Motor neuron (in vitro differentiated cells): ENCODE data around the gene UTP14C. TPM values are rescaled to one million over a fixed set of nuclear protein-coding genes. Genes with fewer than 3 reads are reported as not detected.
A peak's percentile ranks its signal among the peaks of the same experiment; 100 is the strongest.
"Not testable (repeated sequence)": the region's sequence is repeated elsewhere in the genome, so short reads cannot be mapped to it uniquely, and the experiment has no call there.

Source experiments
- ATAC-seq, 8 experiments: fragments of 200-7000 bp; cut with Tn5 transposase; replicated peaks in 6 of 8; 2 replicates each; pipeline ENCODE4 v1.8.0; 2021; ENCODE audit warnings: mild to moderate bottlenecking in 8 of 8, moderate library complexity in 8 of 8
- H3K27ac ChIP-seq, 2 donors: fragments of 250-450 bp; sonication (Bioruptor Pico); 2 replicates each; pipeline ENCODE4 v1.9.0; 2021; ENCODE audit warnings: antibody characterized with exemption in 2 of 2, mild to moderate bottlenecking in 2 of 2, moderate library complexity in 1 of 2
- H3K4me1 ChIP-seq, 2 donors: fragments of 250-450 bp; sonication (Bioruptor Pico); replicated peaks in 1 of 2; 2 replicates each; pipeline ENCODE4 v1.6.1; 2021; ENCODE audit warnings: antibody characterized with exemption in 2 of 2, mild to moderate bottlenecking in 2 of 2, moderate library complexity in 1 of 2
- H3K4me3 ChIP-seq, 5 donors: fragments of 250-450 bp; sonication (Bioruptor Pico); 2 replicates each; pipeline ENCODE4 v1.9.0; 2021; ENCODE audit warnings: antibody characterized with exemption in 5 of 5, mild to moderate bottlenecking in 5 of 5, moderate library complexity in 4 of 5
- WGBS, 10 experiments: fragments of 450-650 bp; shearing (Covaris generic); methylation state at CpG; one replicate each; pipeline ENCODE4 v1.0.0; 2022; 5-methylcytosine and 5-hydroxymethylcytosine counted together
- in situ Hi-C, 9 experiments: fragments of 400-800 bp; cut with MboI; loops; one replicate each; pipeline ENCODE4 v1.15.0; 2021; ENCODE audit warnings: low sequenced_read_pairs in 9 of 9, low pct_unique_long_range_greater_than_20kb in 2 of 9; ENCODE audit not compliant: unreplicated experiment in 9 of 9
- total RNA-seq, 8 experiments: library from RNA; unstranded; fragments of 300-600 nt; gene quantifications; 2 replicates each; pipeline versions ENCODE4 v1.2.3 to v1.2.4, GENCODE V29; 2022

The UTP14C gene
- total RNA-seq, 8 experiments from 2014 or later = 14.2 to 23.5 (median 16.0) TPM

DNA sequence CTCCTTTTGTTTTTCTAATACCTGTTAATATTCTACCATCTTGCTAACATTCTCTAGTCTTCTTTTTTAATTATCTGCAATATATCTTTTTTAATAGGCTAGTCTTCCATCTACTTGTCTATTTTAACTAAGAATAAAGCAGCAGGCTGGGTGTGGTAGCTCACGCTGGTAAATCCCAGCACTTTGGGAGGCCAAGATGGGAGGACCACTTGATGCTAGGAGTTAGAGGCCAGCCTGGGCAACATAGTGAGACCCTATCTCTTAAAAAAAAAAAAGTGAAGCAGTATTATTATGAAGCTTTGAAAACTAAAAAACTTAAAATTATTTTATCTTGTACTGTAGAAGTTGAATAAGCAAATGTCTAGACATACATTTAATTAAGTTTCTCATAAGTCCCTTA lies 3.3 kb downstream of the UTP14C start:
- Histone ChIP-seq H3K4me1 (no peaks in the 10 kb centered on the region), H3K4me3 (no peak overlapping the region), H3K27ac (no peak overlapping the region)
- ATAC-seq = no peak
- WGBS, 10 experiments = 57 to 100% (median 100%) methylated on average over 1 of the region's 1 CpG; no CpG with 5 or more reads in 2 of the 10 experiments
- in situ Hi-C loops = no loop called here

DNA sequence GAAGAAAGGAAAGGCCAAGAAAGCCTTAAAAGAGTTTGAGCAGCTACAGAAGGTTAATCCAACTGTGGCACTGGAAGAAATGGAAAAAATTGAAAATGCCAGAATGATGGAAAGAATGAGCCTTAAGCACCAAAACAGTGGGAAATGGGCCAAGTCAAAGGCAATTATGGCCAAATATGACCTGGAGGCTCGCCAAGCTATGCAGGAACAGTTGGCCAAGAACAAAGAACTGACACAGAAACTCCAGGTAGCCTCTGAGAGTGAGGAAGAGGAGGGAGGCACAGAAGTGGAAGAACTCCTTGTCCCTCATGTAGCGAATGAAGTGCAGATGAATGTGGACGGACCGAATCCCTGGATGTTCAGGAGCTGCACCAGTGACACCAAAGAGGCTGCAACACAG lies 5.1 kb downstream of the UTP14C start:
- in situ Hi-C loops = no loop called here
- no peak for ATAC-seq
- Histone ChIP-seq H3K4me1 (no peaks in the 10 kb centered on the region), H3K4me3 (no peak overlapping the region), H3K27ac (no peak overlapping the region)
- 83 to 100% (median 92%) methylated on average over 1 to 4 of the region's 4 CpGs; no CpG with 5 or more reads in 1 of the 10 experiments for WGBS, 10 experiments

DNA sequence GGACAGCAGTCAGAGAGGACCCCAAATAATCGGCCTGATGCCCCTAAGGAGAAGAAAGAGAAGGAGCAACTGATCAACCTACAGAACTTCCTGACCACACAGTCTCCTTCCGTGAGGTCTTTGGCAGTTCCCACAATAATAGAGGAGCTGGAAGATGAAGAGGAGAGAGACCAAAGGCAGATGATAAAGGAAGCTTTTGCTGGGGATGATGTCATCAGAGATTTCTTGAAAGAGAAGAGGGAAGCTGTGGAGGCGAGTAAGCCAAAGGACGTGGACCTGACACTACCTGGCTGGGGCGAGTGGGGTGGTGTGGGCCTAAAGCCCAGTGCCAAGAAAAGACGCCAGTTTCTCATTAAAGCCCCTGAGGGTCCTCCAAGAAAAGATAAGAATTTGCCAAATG lies 5.9 kb downstream of the UTP14C start:
- H3K4me3 ChIP-seq, H3K27ac ChIP-seq, ATAC-seq, in situ Hi-C loops, H3K4me1 ChIP-seq: not testable (repeated sequence)
- WGBS, 10 experiments = 90 to 100% (median 95%) methylated on average over 1 to 3 of the region's 6 CpGs; no CpG with 5 or more reads in 5 of the 10 experiments

DNA sequence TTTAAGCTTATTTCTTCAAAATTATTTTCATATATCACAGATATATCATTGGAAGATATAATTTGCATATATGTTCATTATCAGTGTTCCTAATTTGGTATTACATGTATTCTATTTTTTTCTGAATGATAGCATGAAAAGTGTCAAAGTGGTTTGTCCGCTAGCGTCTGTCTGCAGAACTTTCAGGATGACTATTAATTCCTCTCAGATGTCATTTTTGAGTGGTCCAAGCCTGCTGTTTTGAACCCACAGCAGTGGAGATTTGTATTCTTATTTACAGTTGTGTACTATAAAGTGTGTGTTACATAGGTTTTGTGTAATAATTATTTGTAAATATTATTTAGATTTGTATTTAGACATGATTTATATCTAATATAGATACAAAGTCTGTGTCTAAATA lies 8.5 kb downstream of the UTP14C start:
- in situ Hi-C loops = no loop called here
- 78 to 100% (median 97%) methylated on average over 1 to 2 of the region's 2 CpGs; no CpG with 5 or more reads in 2 of the 10 experiments for WGBS, 10 experiments
- Histone ChIP-seq H3K27ac (no peak overlapping the region), H3K4me3 (no peak overlapping the region), H3K4me1 (no peaks in the 10 kb centered on the region)
- ATAC-seq = no peak

DNA sequence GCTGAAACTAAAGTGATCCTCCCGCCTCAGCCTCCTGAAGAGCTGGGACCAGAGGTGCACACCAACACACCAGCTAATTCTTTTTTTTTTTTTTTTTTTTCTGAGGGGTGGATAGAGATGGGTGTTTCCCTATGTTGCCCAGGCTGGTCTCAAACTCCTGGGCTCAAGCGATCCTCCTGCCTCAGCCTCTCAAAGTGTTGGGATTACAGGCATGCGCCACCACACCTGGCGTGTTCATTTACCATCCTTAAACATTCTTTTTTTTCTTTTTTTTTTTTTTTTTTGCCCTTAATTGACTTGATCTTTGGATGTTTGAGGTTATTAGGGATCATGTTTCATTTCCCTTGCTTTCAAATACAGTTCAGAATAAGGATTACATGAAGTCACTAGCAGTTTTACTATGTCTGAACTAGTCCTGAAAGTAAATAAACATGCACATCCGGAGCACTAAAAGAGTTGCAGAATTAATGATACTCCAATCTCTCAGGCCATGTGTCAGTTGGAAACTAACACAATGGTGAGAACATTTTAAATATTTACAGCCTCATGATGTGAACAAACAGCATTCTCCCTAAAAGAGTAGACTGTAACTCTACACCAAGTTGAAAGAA lies 10.2 kb downstream of the UTP14C start:
- in situ Hi-C loops = no loop called here
- WGBS, 10 experiments = 73 to 100% (median 98%) methylated on average over 1 to 5 of the region's 5 CpGs

DNA sequence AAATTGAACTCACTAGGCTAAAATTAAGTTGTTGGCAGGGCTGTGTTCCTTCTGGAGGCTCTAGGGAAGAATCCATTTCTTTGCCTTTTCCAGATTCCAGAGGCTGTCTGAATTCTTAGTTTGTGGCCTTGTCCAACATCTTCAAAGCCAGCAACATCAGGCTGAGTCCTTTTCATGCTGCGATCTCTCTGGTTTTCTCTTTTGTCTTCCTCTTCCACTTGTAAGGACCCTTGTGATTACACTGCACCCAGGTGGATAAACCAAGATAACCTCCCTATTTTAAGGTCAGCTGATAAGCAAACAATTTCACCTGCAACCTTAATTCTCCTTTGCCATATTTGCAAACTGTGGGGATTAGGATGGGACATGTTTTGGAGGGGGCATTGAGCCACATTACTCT lies 11.5 kb downstream of the UTP14C start:
- H3K27ac ChIP-seq = no peak overlapping the region
- in situ Hi-C loops = no loop called here
- H3K4me3 ChIP-seq = no peak overlapping the region
- no peak for ATAC-seq
- 67 to 100% (median 82%) methylated on average over 1 of the region's 1 CpG; no CpG with 5 or more reads in 2 of the 10 experiments for WGBS, 10 experiments
- H3K4me1 ChIP-seq = no peaks in the 10 kb centered on the region

More for the DNA sequence above, 10.2 kb downstream of the UTP14C start:
- ATAC-seq = no peak
- Histone ChIP-seq H3K27ac (no peak overlapping the region), H3K4me1 (no peaks in the 10 kb centered on the region), H3K4me3 (no peak overlapping the region)

DNA sequence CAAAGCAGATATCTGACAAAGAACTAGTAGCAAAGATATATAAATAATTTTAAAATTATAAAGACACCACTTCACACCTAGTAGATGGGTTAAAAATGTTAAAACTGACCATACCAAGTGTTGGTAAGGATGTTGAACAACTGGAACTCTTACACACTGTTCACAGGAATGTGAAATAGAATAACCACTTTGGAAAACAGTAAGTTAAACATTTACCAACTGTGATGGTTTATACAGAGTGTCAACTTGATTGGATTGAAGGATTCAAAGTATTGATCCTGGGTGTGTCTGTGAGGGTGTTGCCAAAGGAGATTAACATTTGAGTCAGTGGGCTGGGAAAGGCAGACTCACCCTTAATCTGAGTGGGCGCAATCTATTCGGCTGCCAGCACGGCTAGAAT lies 19.2 kb downstream of the UTP14C start:
- in situ Hi-C loops = no loop called here
- ATAC-seq = no peak
- WGBS, 10 experiments = 79 to 100% (median 100%) methylated on average over 1 to 3 of the region's 3 CpGs; no CpG with 5 or more reads in 5 of the 10 experiments
- H3K4me1 ChIP-seq = no peaks in the 10 kb centered on the region
- no peak overlapping the region for H3K4me3 ChIP-seq
- H3K27ac ChIP-seq = no peak overlapping the region

DNA sequence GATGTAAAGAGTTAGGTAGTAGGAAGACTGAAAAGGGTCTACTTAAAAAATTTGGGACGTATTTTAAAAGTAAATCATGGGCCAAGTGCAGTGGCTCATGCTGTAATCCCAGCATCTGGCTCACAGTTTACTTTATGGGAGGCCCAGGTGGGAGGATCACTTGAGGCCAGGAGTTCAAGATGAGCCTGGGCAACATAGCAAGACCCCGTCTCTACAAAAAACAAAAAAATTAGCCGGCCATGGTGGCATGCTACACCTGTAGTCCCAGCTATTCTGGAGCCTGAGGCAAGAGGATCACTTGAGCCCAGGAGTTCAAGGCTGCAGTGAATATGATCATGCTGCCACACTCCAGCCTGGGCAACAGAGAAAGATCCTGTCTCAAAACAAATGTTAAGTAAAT lies 23.0 kb downstream of the UTP14C start:
- Histone ChIP-seq H3K4me3 (no peak overlapping the region), H3K27ac (no peak overlapping the region), H3K4me1 (no peaks in the 10 kb centered on the region)
- WGBS, 10 experiments = 38 to 100% (median 84%) methylated on average over 1 to 3 of the region's 3 CpGs; no CpG with 5 or more reads in 3 of the 10 experiments
- in situ Hi-C loops = no loop called here
- ATAC-seq = no peak

DNA sequence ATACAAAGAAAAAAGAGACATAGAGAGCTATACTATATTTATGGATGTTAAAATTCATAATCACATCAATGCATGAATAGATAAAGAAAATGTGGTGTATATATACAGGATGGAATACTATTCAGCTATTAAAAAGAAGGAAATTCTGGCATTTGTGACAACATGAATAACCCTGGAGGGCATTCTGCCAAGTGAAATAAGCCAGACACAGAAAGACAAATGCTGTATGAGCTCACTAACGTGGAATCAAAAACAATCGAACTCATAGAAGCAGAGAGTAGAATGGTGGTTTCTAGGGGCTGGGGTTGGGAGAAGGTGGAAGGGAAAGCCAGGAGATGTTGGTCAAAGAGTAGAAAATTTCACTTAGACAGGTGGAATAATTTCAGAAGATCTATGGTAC lies 24.0 kb downstream of the UTP14C start:
- ATAC-seq = no peak
- 19 to 100% (median 80%) methylated on average over 2 of the region's 2 CpGs; no CpG with 5 or more reads in 1 of the 10 experiments for WGBS, 10 experiments
- in situ Hi-C loops = no loop called here

DNA sequence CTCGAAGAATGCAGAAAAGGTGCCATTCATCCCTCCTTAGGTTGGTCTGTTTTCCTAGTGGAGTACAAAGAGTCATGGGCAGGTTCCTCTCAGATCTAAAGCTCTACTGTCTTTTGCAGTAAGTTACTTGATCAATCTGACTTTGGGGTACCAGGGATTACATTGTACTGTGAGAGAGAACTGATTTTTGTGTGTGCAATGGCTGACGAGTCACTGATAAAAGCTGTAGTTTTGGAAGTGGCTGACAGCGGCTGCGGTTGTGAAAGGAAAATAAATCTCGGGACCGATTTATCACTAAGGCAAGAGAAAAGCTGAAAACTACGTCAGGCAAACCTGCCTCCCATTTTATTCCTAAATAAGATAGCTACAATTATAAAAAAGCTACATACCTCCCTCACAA lies 26.9 kb downstream of the UTP14C start:
- WGBS, 10 experiments = 18 to 96% (median 83%) methylated on average over 1 to 7 of the region's 7 CpGs; no CpG with 5 or more reads in 1 of the 10 experiments
- H3K4me3 ChIP-seq = no peak overlapping the region
- in situ Hi-C loops = no loop called here
- H3K4me1 ChIP-seq = no peaks in the 10 kb centered on the region
- ATAC-seq = no peak
- H3K27ac ChIP-seq = no peak overlapping the region

More for the DNA sequence above, 24.0 kb downstream of the UTP14C start:
- Histone ChIP-seq H3K4me3 (no peak overlapping the region), H3K27ac (no peak overlapping the region), H3K4me1 (no peaks in the 10 kb centered on the region)

DNA sequence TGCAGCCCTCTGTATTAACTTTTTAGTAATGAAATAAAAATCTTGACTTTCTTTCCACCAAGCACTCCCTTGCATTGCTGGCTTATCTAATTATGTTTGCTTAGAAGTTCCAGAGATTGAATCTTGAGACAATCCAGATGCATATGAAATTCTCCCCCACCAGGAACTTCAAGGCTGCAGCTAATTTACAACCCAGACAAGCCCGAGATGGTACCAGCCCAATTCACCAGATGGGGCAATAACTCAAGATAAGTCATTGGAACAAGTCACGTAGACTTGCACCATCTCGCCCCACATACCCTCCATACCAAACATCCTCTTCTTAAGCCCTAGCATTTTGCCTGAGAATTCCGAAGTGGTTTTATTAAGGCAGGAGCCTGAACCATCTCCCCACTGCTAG lies 29.0 kb downstream of the UTP14C start:
- in situ Hi-C loops = no loop called here
- 0 to 100% (median 78%) methylated on average over 2 to 4 of the region's 4 CpGs; no CpG with 5 or more reads in 2 of the 10 experiments for WGBS, 10 experiments

DNA sequence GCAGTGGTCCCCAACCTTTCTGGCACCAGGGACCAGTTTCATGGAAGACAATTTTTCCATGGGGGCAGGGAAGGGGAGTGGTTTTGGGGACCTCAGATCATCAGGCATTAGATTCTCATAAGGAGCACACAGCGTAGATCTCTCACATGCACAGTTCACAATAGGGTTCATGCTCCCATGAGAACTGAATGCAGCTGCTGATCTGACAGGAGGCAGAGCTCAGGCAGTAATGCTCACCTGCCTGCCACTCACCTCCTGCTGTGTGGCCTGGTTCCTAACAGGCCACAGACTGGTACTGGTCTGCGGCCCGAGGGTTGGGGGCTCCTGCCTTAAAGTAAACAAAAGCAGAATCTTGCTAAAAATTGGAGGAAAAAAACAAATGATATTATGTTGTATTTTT lies 36.6 kb downstream of the UTP14C start:
- H3K4me3 ChIP-seq, in situ Hi-C loops, ATAC-seq, H3K27ac ChIP-seq, H3K4me1 ChIP-seq: not testable (repeated sequence)
- 17 to 100% (median 94%) methylated on average over 1 to 3 of the region's 3 CpGs; no CpG with 5 or more reads in 4 of the 10 experiments for WGBS, 10 experiments

More for the DNA sequence above, 29.0 kb downstream of the UTP14C start:
- Histone ChIP-seq H3K4me1 (no peaks in the 10 kb centered on the region), H3K27ac (no peak overlapping the region), H3K4me3 (no peak overlapping the region)
- peak in 1 of 8 experiments; percentile 56 for ATAC-seq

DNA sequence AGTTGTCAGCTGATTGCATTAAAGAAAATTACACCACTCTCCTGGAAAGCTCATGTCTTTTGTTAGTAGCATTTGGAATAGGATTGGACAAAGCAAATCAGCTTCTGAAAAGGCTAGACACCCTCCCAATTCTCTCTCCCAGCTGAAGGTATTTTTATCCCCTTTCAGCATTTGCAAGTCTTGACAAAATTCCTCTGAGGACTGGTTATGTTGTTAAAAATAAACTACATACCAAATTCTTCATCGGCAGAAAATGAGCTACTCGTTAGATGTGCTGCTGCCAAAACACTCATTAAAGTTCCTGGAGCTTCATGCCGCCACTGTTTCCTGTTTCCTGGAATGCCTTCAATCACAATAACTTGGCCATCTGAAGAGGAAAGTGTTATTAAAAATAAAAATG lies 37.1 kb downstream of the UTP14C start:
- in situ Hi-C loops = no loop called here
- H3K4me1 ChIP-seq = no peaks in the 10 kb centered on the region
- H3K4me3 ChIP-seq = no peak overlapping the region
- no peak overlapping the region for H3K27ac ChIP-seq
- WGBS, 10 experiments = 0 to 92% (median 85%) methylated on average over 1 to 3 of the region's 3 CpGs; no CpG with 5 or more reads in 3 of the 10 experiments
- ATAC-seq = no peak

DNA sequence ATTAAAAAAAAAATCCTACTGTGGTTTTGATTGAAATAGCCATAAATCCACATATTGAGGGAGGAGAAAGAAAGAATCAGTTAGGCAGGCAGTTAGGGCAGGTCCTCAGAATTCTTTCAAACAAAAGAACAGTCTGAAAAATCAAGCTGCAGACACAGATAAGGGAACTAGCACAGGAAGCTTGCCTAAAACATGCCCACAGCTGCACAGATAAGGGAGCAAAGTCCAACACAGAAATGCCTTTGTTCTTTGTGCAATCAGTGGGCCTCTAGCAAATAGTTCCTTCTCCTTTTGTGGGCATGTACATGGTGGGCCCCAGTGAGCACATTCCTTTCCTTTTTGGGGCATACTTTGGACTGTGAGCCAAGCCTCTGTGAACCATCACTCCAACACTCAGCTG lies 42.7 kb downstream of the UTP14C start:
- no peak overlapping the region for H3K4me3 ChIP-seq
- in situ Hi-C loops = no loop called here
- no peak overlapping the region for H3K27ac ChIP-seq
- H3K4me1 ChIP-seq = no peaks in the 10 kb centered on the region
- ATAC-seq = no peak
